ENCODE data around the gene DENND1B. TPM values are rescaled to one million over a fixed set of nuclear protein-coding genes. Genes with fewer than 3 reads are reported as not detected.
A peak's percentile ranks its signal among the peaks of the same experiment; 100 is the strongest.

Gene DENND1B
- total RNA-seq, 1 experiment from 2014 or later: 6.3 TPM

DNA sequence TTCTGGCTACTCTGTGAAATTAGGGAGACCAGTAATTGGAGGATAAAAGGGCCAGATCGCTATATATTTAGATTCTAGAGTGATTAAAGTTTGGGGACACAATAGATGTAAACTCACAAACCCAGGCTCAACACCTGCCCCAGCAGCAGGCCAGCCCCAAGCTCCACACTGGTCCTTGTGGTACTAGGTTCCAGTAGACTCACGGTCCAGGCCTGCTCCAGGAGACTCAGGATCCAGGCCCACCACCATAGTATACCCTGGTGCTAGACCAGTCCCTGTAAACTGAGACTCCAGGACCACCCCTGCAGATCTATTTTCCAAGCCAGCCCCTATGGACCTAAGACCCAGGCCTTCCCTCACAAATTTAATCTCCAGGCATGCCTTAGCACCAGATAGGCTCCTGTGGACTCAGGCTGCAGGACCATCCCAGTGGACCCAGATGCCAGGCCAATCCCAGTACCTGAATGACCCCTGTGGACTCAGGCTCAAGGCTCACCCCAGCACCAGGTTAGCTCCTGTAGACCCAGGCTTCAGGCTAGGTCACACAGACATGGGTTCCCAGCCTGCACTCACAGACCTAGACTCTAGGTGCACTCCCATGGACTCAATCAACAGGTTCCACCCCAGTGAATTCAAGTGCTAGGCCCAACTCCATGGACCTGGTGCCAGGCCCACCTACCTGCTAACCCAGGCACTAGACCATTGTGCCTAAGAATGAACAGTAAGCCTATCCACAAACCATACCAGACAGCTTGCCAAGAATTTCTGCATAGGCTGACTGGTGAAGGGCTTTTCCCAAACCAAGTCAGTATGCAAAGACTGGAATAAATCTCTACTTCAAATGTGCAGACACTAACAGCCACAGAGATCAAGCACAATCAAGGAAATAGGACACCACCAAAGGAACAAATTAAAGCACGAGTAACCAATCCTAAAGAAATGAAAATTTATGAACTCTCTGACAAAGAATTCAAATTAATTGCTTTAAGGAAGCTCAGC, 13.8 kb upstream of the DENND1B start:
- Histone ChIP-seq H3K14ac (ENCODE audit: insufficient read depth, low read length) (no peak overlapping the region), H3K4ac (ENCODE audit: low read depth, low read length) (no peak overlapping the region), H3K56ac (ENCODE audit: insufficient read length, low read depth, low read length) (no peak overlapping the region), H3K4me2 (ENCODE audit: insufficient read depth, insufficient read length, low read length) (no peak overlapping the region), H2AK5ac (ENCODE audit: insufficient read length, low read length) (no peak overlapping the region), H4K8ac (replicated peaks; ENCODE audit: insufficient read length, low read depth, low read length) (no peak overlapping the region), H2BK120ac (ENCODE audit: low read depth, low read length, poor library complexity, severe bottlenecking) (no peak overlapping the region), H4K20me1 (ENCODE audit: control insufficient read depth, insufficient read depth, insufficient read length) (no peaks in the 10 kb centered on the region), H2AFZ (ENCODE audit: low read length) (no peak overlapping the region), H3K18ac (ENCODE audit: insufficient read length, low read depth, low read length) (no peak overlapping the region), H4K91ac (ENCODE audit: insufficient read length, low read depth, low read length) (no peak overlapping the region), H4K5ac (ENCODE audit: insufficient read length, low read depth, low read length) (no peak overlapping the region), H3T11ph (ENCODE audit: low read length) (no peak overlapping the region), H3K9me3 (ENCODE audit: control insufficient read depth, low read depth, low read length) (no peaks in the 10 kb centered on the region), H3K27me3 (ENCODE audit: insufficient read depth, low read length) (no peaks in the 10 kb centered on the region), H2BK15ac (ENCODE audit: low read depth, low read length) (no peak overlapping the region), H3K79me2 (ENCODE audit: insufficient read depth, low read length) (no peaks in the 10 kb centered on the region), H3K27ac (ENCODE audit: insufficient read length, low read depth, low read length) (no peak overlapping the region), H3K23me2 (ENCODE audit: insufficient read length, low read depth, low read length, poor library complexity, severe bottlenecking) (no peaks in the 10 kb centered on the region), H3K23ac (ENCODE audit: insufficient read length, low read depth, low read length) (no peak overlapping the region), H3K4me1 (ENCODE audit: insufficient read depth, low read length) (no peaks in the 10 kb centered on the region), H2BK12ac (ENCODE audit: insufficient read length, low read depth, low read length) (no peak overlapping the region), H3K9ac (ENCODE audit: extremely low read depth, insufficient read length, low read length) (no peak overlapping the region), H2BK5ac (ENCODE audit: insufficient read length, low read length) (no peak overlapping the region), H3K79me1 (ENCODE audit: insufficient read depth, low read depth, low read length, poor library complexity, severe bottlenecking) (no peaks in the 10 kb centered on the region), H2BK20ac (ENCODE audit: low read depth, low read length, poor library complexity, severe bottlenecking) (no peak overlapping the region)
- peak overlapping the region in 1 of 3 experiments; percentile 95; a peak in 1 of 7 replicates for H3K27ac Mint-ChIP-seq
- H3K36me3 Mint-ChIP-seq (ENCODE audit: insufficient read depth in 1 of 3, low read depth in 3 of 3): no peaks in the 10 kb centered on the region
- H3K27me3 Mint-ChIP-seq (ENCODE audit: low read depth): no peaks in the 10 kb centered on the region; the same call in 1 of the 2 replicates
- H3K4me1 Mint-ChIP-seq: 0 out of 4 replicates have a peak, but pooled peaks cover 0 to 3% of the 10 kb centered on the region in 2 experiments
- no peaks in the 10 kb centered on the region for H3K9me3 Mint-ChIP-seq
- TF ChIP-seq, protein P1, sequence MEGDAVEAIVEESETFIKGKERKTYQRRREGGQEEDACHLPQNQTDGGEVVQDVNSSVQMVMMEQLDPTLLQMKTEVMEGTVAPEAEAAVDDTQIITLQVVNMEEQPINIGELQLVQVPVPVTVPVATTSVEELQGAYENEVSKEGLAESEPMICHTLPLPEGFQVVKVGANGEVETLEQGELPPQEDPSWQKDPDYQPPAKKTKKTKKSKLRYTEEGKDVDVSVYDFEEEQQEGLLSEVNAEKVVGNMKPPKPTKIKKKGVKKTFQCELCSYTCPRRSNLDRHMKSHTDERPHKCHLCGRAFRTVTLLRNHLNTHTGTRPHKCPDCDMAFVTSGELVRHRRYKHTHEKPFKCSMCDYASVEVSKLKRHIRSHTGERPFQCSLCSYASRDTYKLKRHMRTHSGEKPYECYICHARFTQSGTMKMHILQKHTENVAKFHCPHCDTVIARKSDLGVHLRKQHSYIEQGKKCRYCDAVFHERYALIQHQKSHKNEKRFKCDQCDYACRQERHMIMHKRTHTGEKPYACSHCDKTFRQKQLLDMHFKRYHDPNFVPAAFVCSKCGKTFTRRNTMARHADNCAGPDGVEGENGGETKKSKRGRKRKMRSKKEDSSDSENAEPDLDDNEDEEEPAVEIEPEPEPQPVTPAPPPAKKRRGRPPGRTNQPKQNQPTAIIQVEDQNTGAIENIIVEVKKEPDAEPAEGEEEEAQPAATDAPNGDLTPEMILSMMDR (conservative IDR thresholded peaks at IDR 0.05): no peak
- DNase-seq: no peak
- WGBS (ENCODE audit: extremely low coverage, insufficient read length, low lambda C conversion rate): no CpG with 5 or more reads among the region's 3 CpGs
- H3K4me3 Mint-ChIP-seq: no peak overlapping the region
